IPS-20b (cell line): ENCODE measurements around the gene FHOD3.
"Not testable (repeated sequence)": the region's sequence is repeated elsewhere in the genome, so short reads cannot be mapped to it uniquely, and the experiment has no call there.

ENCODE experiments used
- H3K27ac ChIP-seq: one replicate; pipeline ENCODE4 v1.5.1; 2013; ENCODE audit warnings: low read length
- H3K27me3 ChIP-seq: 2 replicates; pipeline ENCODE4 v1.6.1; 2013; ENCODE audit warnings: mild to moderate bottlenecking, low read length, inconsistent platforms; ENCODE audit not compliant: insufficient read depth
- H3K36me3 ChIP-seq: 2 replicates; pipeline ENCODE4 v1.6.1; 2013; ENCODE audit warnings: low read depth, mild to moderate bottlenecking, inconsistent platforms, low read length, moderate library complexity; ENCODE audit not compliant: insufficient read depth
- H3K4me1 ChIP-seq: 2 replicates; pipeline ENCODE4 v1.6.1; 2013; ENCODE audit warnings: mild to moderate bottlenecking, control low read depth, inconsistent platforms, low read length, moderate library complexity; ENCODE audit not compliant: insufficient read depth
- H3K4me3 ChIP-seq: 2 replicates; pipeline ENCODE4 v1.5.1; 2013; ENCODE audit warnings: mild to moderate bottlenecking, low read length, inconsistent platforms
- H3K9ac ChIP-seq: 2 replicates; pipeline ENCODE4 v1.6.1; 2013; ENCODE audit warnings: low read depth, mild to moderate bottlenecking, inconsistent platforms, low read length, moderate library complexity
- H3K9me3 ChIP-seq: 2 replicates; pipeline ENCODE4 v1.6.1; 2013; ENCODE audit warnings: mild to moderate bottlenecking, low read depth, low read length, inconsistent platforms; ENCODE audit not compliant: insufficient read depth

The FHOD3 gene

GRCh38 chr18:36535202-36535935 lies 237.9 kb downstream of the FHOD3 start:
- H3K27me3 ChIP-seq = no peaks in the 10 kb centered on the region
- H3K4me3 ChIP-seq = no peak overlapping the region
- H3K36me3 ChIP-seq = no peaks in the 10 kb centered on the region
- H3K9me3 ChIP-seq = no peaks in the 10 kb centered on the region
- H3K27ac ChIP-seq = no peak overlapping the region
- H3K9ac ChIP-seq = no peak overlapping the region
- peaks cover 12% of the 10 kb centered on the region; the same call in 1 of the 2 replicates for H3K4me1 ChIP-seq

GRCh38 chr18:36536426-36536825 lies 238.9 kb downstream of the FHOD3 start:
- H3K4me3 ChIP-seq = no peak overlapping the region
- no peaks in the 10 kb centered on the region for H3K36me3 ChIP-seq
- no peaks in the 10 kb centered on the region for H3K27me3 ChIP-seq
- no peaks in the 10 kb centered on the region for H3K9me3 ChIP-seq
- no peak overlapping the region for H3K9ac ChIP-seq
- peaks cover 12% of the 10 kb centered on the region; the same call in 1 of the 2 replicates for H3K4me1 ChIP-seq
- no peak overlapping the region for H3K27ac ChIP-seq

DNA sequence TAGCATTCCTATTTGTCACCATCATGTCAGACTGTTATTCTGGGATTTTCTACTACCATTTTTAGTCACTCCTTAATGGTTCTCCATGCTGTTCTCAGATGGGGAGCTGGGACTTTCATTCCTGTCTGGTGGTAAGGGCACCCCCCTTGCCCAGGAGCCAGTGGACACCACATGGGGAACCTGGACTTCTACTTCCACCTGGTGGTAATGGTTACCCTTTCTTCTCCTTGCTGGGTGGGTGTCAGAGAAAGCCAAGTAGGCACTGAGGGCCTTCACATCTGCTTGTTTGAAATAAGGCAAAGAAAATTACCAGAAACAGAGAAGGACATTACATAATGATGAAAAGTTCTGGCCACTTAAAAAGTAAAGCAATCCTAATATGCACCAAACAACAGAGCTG lies 239.8 kb downstream of the FHOD3 start:
- Histone ChIP-seq H3K27me3 (no peaks in the 10 kb centered on the region), H3K9ac (no peak overlapping the region), H3K27ac (no peak overlapping the region), H3K9me3 (no peaks in the 10 kb centered on the region), H3K4me3 (no peak overlapping the region), H3K4me1 (peaks cover 12% of the 10 kb centered on the region; the same call in 1 of the 2 replicates), H3K36me3 (no peaks in the 10 kb centered on the region)

DNA sequence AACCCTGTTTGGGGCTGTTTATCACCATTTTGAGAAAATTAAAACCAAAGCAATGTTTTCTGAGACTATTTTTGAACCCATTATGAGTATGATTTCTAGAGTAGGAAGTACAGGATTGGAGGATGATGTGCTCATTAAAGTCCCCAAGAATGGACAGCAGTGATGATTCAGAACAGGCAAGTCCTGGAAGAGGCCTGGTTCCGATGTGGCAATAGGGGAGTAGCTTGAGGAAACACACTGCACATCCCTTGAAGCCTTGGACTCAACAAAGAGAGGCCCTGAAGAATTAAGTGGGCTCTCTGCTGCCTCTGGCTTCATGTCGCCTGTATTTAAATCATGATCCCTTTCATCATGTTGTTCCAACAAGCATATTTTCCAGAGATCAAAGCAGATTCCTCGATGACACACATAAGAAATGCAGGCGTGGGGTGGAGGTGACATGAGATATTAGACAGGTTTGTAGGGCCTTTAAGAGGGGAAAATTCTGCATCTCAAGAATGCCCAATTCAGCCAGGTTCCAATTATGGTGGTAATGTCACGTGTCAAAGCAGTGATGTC lies 242.2 kb downstream of the FHOD3 start:
- Histone ChIP-seq H3K27ac (no peak overlapping the region), H3K9ac (no peak overlapping the region), H3K36me3 (no peaks in the 10 kb centered on the region), H3K4me3 (no peak overlapping the region), H3K4me1 (peaks cover 9% of the 10 kb centered on the region; the same call in 1 of the 2 replicates), H3K27me3 (no peaks in the 10 kb centered on the region), H3K9me3 (no peaks in the 10 kb centered on the region)

GRCh38 chr18:36543030-36543429 lies 245.5 kb downstream of the FHOD3 start:
- no peaks in the 10 kb centered on the region for H3K36me3 ChIP-seq
- H3K4me3 ChIP-seq = no peak overlapping the region
- no peak overlapping the region for H3K27ac ChIP-seq
- no peaks in the 10 kb centered on the region for H3K9me3 ChIP-seq
- H3K9ac ChIP-seq = no peak overlapping the region
- H3K27me3 ChIP-seq = no peaks in the 10 kb centered on the region
- H3K4me1 ChIP-seq = no peaks in the 10 kb centered on the region

DNA sequence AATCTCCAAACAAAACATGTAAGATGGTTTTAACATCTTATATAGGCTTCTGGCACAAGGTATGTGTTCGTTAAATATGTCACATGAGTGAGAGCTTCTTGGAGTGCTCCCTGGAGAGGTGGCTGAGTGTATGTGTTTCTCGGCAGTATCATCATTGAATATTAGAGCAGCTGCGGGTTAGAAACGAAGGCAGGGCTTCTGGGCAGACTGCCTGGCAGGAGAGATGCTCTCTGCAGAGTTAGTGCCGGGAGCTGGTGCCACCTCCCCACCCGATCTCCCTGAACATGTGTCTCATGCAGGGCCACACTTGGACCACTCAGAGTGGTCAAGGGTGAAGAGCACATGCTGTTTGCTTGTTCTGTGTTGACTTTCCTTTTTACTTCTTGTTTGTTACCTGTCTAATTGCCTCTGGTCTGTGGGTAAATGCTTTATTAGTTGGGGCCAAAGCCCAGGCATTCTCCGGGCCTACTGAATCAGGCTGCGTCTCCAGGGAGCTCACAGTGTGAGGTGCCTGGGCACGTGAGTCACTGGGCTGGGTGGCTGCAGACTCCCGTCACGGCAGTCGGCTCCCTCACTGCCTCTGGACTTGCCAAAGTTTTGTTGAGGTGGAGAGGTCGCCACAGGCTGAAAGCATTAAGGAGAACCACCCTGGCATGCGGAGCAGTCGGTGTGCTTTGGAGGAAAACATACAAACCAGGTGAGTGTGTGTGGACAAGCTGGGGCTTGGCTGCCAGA lies 246.6 kb downstream of the FHOD3 start:
- H3K4me1 ChIP-seq = no peaks in the 10 kb centered on the region
- H3K36me3 ChIP-seq = no peaks in the 10 kb centered on the region
- H3K27me3 ChIP-seq = no peaks in the 10 kb centered on the region
- no peak overlapping the region for H3K4me3 ChIP-seq
- H3K9ac ChIP-seq = no peak overlapping the region
- H3K27ac ChIP-seq = no peak overlapping the region
- no peaks in the 10 kb centered on the region for H3K9me3 ChIP-seq

DNA sequence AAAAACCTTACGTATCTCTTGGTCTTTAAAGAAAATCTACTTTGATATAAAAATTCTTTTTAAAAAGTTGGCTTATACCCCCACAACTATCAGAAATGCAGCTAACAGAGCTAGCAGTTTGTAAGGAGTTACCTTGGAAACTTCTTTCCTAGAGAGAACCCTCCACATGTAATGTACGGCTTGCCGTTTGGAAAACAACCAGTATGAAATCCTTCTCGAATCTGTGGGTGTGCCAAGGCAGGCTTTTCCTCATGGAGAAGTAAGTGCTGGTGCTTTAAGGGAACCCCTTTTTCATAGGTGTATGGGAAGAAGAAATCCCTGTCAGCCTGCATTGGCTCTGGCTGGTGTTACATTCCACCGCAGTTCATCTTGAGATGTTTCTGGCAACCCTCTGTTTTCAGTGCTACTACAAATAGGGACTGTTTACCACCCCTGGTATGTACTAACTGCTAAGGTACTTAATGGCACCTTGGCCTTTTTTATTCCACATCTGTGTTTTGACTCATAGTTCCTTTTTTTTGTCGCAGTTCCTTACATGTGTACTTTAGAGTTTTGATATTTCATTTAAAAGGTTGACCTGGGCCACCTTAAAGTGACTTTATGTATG lies 248.4 kb downstream of the FHOD3 start:
- Histone ChIP-seq H3K27me3 (no peaks in the 10 kb centered on the region), H3K9ac (no peak overlapping the region), H3K27ac (no peak overlapping the region), H3K9me3 (no peaks in the 10 kb centered on the region), H3K36me3 (no peaks in the 10 kb centered on the region), H3K4me1 (no peaks in the 10 kb centered on the region), H3K4me3 (no peak overlapping the region)

DNA sequence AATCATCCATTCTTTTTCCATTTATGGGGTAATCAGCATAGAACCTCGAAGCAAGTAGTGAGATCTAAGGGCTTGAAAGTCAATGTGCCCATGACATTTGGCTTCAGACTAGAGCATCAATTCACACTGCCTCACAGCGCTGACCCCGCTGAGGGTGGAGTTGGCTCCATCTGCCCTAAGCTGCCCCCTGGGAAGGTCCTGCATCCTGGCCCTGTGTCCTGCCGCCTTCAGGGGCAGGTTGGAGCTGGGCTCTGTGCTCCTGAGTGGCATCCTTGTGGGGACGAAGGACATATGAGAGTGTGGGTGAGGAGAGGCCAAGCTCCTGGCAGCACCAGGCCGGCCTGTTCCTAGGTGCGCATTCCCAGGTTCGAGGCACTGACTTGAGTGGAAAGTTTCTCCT lies 249.4 kb downstream of the FHOD3 start:
- Histone ChIP-seq H3K36me3 (no peaks in the 10 kb centered on the region), H3K4me3 (no peak overlapping the region), H3K9me3 (no peaks in the 10 kb centered on the region), H3K27ac (no peak overlapping the region), H3K27me3 (no peaks in the 10 kb centered on the region), H3K9ac (no peak overlapping the region), H3K4me1 (no peaks in the 10 kb centered on the region)

DNA sequence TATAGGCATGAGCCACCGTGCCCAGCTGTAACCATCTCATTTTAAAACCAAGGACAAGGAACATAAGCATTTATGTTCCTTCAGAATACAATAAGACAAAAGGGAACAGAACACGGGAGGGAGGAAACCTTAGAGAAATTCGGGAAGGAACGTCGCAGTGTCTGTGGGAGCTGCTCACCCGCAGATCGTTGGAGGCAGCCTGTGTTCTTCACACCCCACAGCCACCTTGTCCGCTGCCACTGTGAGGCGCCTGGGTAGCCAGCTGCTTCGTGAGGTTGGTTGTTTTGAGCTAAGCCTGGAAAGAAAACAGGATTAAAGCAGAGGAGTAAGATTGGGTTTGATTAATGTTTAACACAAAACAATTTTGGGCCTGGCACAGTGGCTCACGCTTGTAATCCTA lies 250.0 kb downstream of the FHOD3 start:
- Histone ChIP-seq H3K4me1 (no peaks in the 10 kb centered on the region), H3K27ac (no peak overlapping the region), H3K27me3 (no peaks in the 10 kb centered on the region), H3K9me3 (no peaks in the 10 kb centered on the region), H3K4me3 (no peak overlapping the region), H3K9ac (no peak overlapping the region), H3K36me3 (no peaks in the 10 kb centered on the region)

DNA sequence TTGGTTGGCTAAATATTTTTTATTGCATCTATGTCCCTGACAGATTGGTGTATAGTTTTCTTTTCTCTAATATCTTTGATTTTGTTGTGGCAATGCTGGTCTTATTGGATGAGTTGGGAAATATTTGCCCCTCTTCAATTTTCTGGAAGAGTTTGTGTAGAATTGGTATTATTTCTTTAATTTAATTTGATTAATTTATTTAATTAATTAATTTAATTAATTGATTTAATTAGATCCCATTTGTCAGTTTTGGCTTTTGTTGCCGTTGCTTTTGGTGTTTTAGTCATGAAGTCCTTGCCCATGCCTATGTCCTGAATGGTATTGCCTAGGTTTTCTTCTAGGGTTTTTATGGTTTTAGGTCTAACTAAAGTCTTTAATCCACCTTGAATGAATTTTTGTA lies 253.8 kb downstream of the FHOD3 start:
- H3K27ac ChIP-seq, H3K4me1 ChIP-seq, H3K9me3 ChIP-seq, H3K4me3 ChIP-seq, H3K9ac ChIP-seq, H3K36me3 ChIP-seq, H3K27me3 ChIP-seq: not testable (repeated sequence)

- Histone ChIP-seq H3K27me3 (no peaks in the 10 kb centered on the region), H3K4me3 (no peak overlapping the region), H3K9me3 (no peaks in the 10 kb centered on the region), H3K4me1 (peaks cover 5% of the 10 kb centered on the region), H3K36me3 (no peaks in the 10 kb centered on the region), H3K27ac (no peak overlapping the region), H3K9ac (no peak overlapping the region)
Observed at GRCh38 chr18:36558234-36558633, 260.7 kb downstream of the FHOD3 start.
